HL-60 (cell line): ENCODE measurements around the gene UGT2B10.
"Not testable (repeated sequence)": the region's sequence is repeated elsewhere in the genome, so short reads cannot be mapped to it uniquely, and the experiment has no call there.

Experiments used
- DNase-seq, 2 experiments: peaks; one replicate each; pipeline ENCODE4 v3.0.0-alpha.2; 2010 to 2020; ENCODE audit warnings: low read depth in 1 of 2, low spot score in 1 of 2
- H3K27ac ChIP-seq: fragments of 250-450 bp; sonication (Bioruptor Pico); replicated peaks from 2 replicates; pipeline ENCODE4 v1.5.1; 2020; ENCODE audit warnings: mild to moderate bottlenecking, moderate library complexity
- H3K27me3 ChIP-seq: fragments of 250-450 bp; sonication (Bioruptor Pico); 2 replicates; pipeline ENCODE4 v1.5.1; 2021; ENCODE audit warnings: mild to moderate bottlenecking, moderate library complexity; ENCODE audit not compliant: insufficient read depth, poor library complexity, severe bottlenecking
- H3K4me3 ChIP-seq: replicated peaks from 2 replicates; pipeline ENCODE4 v1.5.1; 2011; ENCODE audit warnings: mild to moderate bottlenecking, control low read depth, low read length; ENCODE audit not compliant: insufficient read depth
- GABPA ChIP-seq: IDR thresholded peaks from 2 replicates; pipeline ENCODE4 v1.6.1; 2012; ENCODE audit warnings: low read depth
- POLR2AphosphoS5 ChIP-seq: IDR thresholded peaks from 2 replicates; pipeline ENCODE4 v1.6.1; 2012; ENCODE audit warnings: low read depth
- SPI1 ChIP-seq: IDR thresholded peaks from 2 replicates; pipeline ENCODE4 v1.6.1; 2012; ENCODE audit warnings: low read depth, mild to moderate bottlenecking, borderline replicate concordance
- TF ChIP-seq, protein P1 (sequence below): IDR thresholded peaks from 2 replicates; pipeline ENCODE4 v1.6.1; 2012; ENCODE audit warnings: low read depth; ENCODE audit not compliant: insufficient replicate concordance
- TF ChIP-seq, protein P2 (sequence below): IDR thresholded peaks from one replicate; pipeline ENCODE4 v1.5.1; 2011; ENCODE audit warnings: low read length, control low read depth, inconsistent platforms; ENCODE audit not compliant: insufficient read depth

Gene UGT2B10

DNA sequence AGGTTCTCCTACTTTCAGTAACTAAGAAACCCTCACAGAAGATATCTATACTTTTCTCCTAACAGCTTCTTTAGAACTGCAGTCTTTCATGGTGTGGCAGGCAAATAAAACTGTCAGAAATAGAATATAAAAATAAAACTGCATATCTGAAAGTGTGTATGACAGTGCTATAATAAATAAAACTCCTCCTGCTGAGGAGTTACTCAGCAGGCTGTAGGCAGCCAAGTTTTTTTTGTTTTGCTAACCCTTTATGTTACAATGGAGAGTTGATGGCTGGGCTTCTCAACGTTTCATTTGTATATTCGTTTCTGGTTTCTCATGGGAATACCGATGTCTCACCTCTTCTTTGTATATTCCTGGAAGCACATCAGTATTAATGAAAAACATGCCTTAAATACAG is 18.2 kb upstream of the UGT2B10 start:
- H3K27ac ChIP-seq, result no peak overlapping the region
- H3K4me3 ChIP-seq, result no peak overlapping the region
- H3K27me3 ChIP-seq, result no peaks in the 10 kb centered on the region
- no peak for DNase-seq
- TF ChIP-seq POLR2AphosphoS5, result no peak
- TF ChIP-seq, protein P1, sequence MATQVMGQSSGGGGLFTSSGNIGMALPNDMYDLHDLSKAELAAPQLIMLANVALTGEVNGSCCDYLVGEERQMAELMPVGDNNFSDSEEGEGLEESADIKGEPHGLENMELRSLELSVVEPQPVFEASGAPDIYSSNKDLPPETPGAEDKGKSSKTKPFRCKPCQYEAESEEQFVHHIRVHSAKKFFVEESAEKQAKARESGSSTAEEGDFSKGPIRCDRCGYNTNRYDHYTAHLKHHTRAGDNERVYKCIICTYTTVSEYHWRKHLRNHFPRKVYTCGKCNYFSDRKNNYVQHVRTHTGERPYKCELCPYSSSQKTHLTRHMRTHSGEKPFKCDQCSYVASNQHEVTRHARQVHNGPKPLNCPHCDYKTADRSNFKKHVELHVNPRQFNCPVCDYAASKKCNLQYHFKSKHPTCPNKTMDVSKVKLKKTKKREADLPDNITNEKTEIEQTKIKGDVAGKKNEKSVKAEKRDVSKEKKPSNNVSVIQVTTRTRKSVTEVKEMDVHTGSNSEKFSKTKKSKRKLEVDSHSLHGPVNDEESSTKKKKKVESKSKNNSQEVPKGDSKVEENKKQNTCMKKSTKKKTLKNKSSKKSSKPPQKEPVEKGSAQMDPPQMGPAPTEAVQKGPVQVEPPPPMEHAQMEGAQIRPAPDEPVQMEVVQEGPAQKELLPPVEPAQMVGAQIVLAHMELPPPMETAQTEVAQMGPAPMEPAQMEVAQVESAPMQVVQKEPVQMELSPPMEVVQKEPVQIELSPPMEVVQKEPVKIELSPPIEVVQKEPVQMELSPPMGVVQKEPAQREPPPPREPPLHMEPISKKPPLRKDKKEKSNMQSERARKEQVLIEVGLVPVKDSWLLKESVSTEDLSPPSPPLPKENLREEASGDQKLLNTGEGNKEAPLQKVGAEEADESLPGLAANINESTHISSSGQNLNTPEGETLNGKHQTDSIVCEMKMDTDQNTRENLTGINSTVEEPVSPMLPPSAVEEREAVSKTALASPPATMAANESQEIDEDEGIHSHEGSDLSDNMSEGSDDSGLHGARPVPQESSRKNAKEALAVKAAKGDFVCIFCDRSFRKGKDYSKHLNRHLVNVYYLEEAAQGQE, result no peak

DNA sequence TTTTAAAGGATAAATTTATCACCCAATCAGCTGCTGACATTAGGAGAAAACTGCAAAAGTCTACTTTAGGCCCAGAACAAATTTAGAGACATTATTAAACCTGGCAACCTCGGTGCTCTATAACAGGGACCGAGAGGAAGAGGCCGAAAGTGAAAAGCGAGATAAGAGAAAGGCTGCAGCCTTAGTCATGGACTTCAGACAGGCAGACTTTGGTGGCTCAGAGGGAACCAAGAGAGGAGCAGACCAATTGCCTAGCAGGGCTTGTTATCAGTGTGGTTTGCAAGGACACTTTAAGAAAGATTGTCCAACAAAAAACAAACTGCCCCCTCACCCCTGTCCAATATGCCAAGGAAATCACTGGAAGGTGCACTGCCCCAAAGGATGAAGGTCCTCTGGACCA is 12.8 kb upstream of the UGT2B10 start:
- H3K27me3 ChIP-seq, result no peaks in the 10 kb centered on the region
- H3K27ac ChIP-seq, result no peak overlapping the region
- TF ChIP-seq, protein P1, result no peak
- TF ChIP-seq GABPA, result no peak
- TF ChIP-seq POLR2AphosphoS5, result no peak
- TF ChIP-seq SPI1, result no peak
- TF ChIP-seq, protein P2, sequence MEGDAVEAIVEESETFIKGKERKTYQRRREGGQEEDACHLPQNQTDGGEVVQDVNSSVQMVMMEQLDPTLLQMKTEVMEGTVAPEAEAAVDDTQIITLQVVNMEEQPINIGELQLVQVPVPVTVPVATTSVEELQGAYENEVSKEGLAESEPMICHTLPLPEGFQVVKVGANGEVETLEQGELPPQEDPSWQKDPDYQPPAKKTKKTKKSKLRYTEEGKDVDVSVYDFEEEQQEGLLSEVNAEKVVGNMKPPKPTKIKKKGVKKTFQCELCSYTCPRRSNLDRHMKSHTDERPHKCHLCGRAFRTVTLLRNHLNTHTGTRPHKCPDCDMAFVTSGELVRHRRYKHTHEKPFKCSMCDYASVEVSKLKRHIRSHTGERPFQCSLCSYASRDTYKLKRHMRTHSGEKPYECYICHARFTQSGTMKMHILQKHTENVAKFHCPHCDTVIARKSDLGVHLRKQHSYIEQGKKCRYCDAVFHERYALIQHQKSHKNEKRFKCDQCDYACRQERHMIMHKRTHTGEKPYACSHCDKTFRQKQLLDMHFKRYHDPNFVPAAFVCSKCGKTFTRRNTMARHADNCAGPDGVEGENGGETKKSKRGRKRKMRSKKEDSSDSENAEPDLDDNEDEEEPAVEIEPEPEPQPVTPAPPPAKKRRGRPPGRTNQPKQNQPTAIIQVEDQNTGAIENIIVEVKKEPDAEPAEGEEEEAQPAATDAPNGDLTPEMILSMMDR, result no peak
- DNase-seq, result no peak
- H3K4me3 ChIP-seq, result no peak overlapping the region

DNA sequence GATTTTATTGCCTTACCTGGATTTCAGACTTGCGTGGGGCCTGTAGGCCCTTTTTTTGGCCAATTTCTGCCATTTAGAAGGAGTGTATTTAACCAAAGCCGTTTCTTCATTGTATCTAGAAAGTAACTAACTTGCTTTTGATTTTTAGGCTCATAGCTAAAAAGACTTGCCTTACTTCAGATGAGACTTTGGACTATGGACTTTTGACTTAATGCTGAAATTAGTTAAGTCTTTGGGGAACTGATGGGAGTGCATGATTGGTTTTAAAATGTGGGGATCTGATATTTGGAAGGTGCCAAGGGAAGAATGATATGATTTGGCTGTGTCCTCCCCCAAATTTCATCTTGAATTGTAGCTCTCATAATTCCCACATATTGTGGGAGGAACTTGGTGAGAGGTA is 7.7 kb upstream of the UGT2B10 start:
- no peak for DNase-seq
- Histone ChIP-seq H3K27me3 (no peaks in the 10 kb centered on the region), H3K4me3 (no peak overlapping the region), H3K27ac (no peak overlapping the region)
- no peak for TF ChIP-seq GABPA
- TF ChIP-seq, protein P2, result no peak
- TF ChIP-seq POLR2AphosphoS5, result no peak
- TF ChIP-seq SPI1, result no peak
- TF ChIP-seq, protein P1, result no peak

DNA sequence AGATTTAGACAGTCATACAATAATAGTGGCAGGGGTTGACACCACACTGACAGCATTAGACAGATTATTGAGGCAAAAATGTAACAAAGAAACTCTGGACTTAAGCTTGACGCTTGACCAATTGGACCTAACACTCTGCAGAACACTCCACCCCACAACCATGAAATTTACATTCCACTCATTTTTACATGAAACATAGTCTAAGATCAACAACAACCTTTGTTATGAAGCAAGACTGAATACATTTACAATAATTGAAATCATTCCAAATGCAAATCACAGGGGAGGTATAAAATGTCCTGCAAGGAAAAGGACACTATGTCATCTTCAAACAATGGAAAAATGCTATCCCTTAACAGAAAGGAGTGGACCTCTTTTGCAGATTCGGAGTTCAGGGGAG is 4.9 kb upstream of the UGT2B10 start:
- Histone ChIP-seq H3K27me3 (no peaks in the 10 kb centered on the region), H3K27ac (no peak overlapping the region), H3K4me3 (no peak overlapping the region)
- DNase-seq, result no peak
- TF ChIP-seq SPI1, result no peak
- TF ChIP-seq, protein P2, result no peak

DNA sequence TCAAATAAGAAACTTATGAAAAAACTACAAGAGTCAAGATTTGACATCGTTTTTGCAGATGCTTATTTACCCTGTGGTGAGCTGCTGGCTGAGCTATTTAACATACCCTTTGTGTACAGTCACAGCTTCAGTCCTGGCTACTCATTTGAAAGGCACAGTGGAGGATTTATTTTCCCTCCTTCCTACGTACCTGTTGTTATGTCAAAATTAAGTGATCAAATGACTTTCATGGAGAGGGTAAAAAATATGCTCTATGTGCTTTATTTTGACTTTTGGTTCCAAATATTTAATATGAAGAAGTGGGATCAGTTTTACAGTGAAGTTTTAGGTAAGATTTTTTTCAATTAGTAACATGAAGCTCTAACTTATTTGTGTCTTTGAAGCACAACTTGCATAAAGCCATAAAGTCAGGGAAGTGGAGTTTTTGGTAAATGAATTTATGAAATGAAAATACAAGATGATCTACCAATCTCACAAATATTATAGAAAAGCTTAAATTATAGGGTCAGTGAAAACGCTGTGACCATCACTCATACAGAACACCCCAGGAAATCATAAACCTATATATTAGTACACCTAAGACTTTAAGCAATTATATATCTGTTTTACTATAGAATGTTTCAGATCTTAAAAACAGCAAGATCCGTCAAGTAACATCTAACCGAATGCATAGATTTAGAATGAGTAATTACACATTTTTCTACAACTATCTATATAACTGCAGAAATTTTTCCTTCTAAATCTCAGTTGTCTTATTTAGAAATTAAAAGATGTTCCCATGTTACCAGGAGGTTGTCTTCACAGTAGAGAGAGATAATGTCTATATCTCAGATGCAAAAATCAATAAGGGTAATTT is 844 bp downstream of the UGT2B10 start:
- DNase-seq, H3K4me3 ChIP-seq, H3K27me3 ChIP-seq, H3K27ac ChIP-seq: not testable (repeated sequence)
